ENCODE measurements around the gene SLC38A7.
"Not testable (repeated sequence)": the region's sequence is repeated elsewhere in the genome, so short reads cannot be mapped to it uniquely, and the experiment has no call there.

The SLC38A7 gene

GRCh38 chr16:58678269-58678668 is 6.3 kb downstream of the SLC38A7 start:
- DNase-seq (ENCODE audit: low read depth in 2 of 2), result no peak

GRCh38 chr16:58670946-58671583 is 13.5 kb downstream of the SLC38A7 start:
- no peak for DNase-seq (ENCODE audit: low read depth in 2 of 2)

- DNase-seq (ENCODE audit: low read depth in 2 of 2), result no peak
Measured at GRCh38 chr16:58670177-58670576, 14.4 kb downstream of the SLC38A7 start.

DNA sequence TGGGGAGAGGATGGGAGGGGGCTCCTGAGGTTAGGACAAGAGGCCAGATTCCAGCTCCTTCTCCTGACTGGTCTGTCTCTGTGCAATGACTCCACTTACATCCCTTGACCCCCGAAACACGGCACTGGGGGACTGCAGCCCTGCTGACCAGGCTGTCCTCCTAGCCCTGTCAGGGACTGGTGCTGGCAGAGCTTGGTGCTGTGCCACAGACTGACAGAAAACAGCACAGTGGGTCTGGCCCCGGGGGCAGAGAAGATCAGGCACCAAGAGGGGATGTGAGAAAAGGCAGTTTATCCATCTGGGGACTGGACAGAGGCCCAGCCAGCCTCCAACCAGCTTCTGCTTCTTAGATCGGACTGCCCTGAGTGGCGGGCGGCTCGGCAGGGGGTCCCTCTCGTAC is 19.4 kb downstream of the SLC38A7 start:
- no peak for DNase-seq (ENCODE audit: low read depth in 2 of 2)

- no peak for DNase-seq (ENCODE audit: low read depth in 2 of 2)
Measured at GRCh38 chr16:58661199-58661830, 23.3 kb downstream of the SLC38A7 start.

- DNase-seq (ENCODE audit: low read depth in 2 of 2), result not testable (repeated sequence)
Measured at GRCh38 chr16:58659911-58660310, 24.7 kb downstream of the SLC38A7 start.

- DNase-seq (ENCODE audit: low read depth in 2 of 2), result no peak
Measured at GRCh38 chr16:58658796-58659211, 25.8 kb downstream of the SLC38A7 start.

- no peak for DNase-seq (ENCODE audit: low read depth in 2 of 2)
Measured at GRCh38 chr16:58656899-58657298, 27.7 kb downstream of the SLC38A7 start.

- no peak for DNase-seq (ENCODE audit: low read depth in 2 of 2)
Measured at GRCh38 chr16:58655215-58655596, 29.4 kb downstream of the SLC38A7 start.

GRCh38 chr16:58654560-58655214 is 29.9 kb downstream of the SLC38A7 start:
- no peak for DNase-seq (ENCODE audit: low read depth in 2 of 2)

DNA sequence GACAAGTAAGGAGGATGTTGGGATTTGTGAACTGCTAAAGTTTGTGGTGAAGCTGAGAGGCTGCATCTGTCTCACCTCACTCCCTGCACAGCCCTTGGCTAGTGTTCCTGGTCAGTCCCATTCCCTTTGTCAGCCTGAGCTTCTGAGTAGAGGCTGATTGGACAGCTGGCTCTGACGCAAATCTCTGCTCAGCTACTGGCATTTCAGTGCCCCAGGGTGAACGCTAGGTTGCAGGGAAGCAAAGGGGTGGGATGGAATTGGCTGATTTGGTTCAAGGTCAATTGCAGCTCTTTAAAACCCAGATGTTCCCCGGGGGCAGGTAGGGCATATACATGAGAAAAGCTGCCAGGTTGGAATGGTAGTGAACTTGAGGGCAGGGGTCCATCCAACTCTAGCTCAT is 31.8 kb downstream of the SLC38A7 start:
- no peak for DNase-seq (ENCODE audit: low read depth in 2 of 2)

DNA sequence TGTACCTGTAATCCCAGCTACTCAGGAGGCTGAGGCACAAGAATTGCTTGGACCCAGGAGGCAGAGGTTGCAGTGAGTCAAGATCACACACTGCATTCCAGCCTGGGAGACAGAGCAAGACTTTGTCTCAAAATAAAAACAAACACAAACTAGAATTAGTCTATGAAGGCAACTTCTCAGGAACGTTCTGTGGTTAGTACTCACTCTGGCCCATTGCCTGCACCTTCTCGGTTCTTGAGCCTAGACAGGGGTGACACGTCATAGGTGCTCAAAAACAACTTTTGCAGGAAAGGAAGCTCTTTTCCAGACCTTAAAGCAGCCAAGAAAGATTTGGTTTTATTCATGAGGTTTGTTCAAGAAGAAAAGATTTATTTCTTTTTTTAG is 32.6 kb downstream of the SLC38A7 start:
- DNase-seq (ENCODE audit: low read depth in 2 of 2), result no peak

DNA sequence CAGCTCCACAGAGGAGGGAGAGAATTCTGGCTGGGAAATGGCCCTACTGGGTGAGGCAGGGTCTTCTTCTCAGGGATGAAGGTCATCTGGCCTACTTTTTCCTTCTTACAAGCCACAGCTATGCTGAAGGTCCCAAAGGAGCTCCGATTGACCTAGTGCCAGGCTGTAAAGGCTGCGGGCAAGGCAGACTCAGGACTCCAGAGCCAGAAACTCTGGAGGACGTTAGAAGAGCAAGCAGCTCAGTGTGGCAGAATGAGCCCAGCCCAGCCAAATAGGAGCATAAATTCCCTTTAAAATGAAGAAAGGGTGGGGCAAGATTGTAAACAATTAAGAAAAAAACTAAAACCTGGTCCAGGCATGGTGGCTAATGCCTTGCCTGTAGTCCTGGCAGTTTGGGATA is 34.9 kb downstream of the SLC38A7 start:
- no peak for DNase-seq (ENCODE audit: low read depth in 2 of 2)

DNA sequence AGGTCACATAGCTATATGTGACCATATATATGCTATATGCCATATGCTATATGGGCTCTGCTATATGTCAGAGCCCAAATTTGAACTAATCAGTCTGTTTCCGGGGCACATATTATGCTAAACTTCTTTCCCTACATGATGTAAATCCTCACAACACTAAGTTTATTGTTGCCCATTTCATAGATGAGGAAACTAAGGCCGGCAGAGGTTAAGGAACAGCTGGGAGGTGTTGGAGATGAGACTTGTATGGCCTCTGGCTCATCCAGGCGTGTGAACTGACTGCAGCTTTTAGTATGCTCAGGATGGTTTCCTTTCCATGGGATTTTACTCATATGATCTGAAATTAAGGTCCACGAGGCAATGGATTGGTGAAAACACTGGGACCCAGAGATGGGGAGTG is 37.5 kb downstream of the SLC38A7 start:
- DNase-seq (ENCODE audit: low read depth in 2 of 2), result no peak

DNA sequence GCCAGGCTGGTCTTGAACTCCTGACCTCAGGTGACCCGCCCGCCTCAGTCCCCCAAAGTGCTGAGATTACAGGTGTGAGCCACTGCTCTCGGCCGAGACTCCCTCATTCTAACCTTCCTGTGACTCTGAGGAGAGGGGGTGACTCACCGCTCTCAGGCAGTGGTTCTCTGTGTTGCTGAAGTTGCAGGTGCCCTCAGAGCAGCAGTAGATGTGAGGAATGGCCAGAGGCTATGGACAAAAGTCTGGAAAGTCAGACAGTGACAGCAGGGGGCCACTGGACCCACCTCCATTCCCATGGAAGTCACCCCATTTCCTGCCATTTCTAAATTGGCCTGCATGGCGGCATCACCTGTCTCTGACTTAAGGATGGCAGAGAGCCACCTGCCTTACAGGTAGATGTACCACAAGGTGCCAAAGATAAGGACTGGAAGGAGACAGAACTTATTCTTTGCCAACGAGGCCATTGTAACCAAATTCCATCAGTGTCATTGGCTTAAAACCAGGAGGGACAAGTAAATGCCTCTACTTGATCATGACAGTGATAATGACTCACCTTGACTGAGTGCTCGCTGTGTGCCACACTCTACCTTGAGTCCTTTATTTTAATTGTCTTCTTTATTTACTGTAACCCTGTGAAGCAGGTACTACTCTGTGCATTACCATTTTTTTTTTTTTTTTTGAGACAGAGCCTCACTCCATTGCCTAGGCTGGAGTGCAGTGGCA is 39.6 kb downstream of the SLC38A7 start:
- no peak for DNase-seq (ENCODE audit: low read depth in 2 of 2)

DNA sequence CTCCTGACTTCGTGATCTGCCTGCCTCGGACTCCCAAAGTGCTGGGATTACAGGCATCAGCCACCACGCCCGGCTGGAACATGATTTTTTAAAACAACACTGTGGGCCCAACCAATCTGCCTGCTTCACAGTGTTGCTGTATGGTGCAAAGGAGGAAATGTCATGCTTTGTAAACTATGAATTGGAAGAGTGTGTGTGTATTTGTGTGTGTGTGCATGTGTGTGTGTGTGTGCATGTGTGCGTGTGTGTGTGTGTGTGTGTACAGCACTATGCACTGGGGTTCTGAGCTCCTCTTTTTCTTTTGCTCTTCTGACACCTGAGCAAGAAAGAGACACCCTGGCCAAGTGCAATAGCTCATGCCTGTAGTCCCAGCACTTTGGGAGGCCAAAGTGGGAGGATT is 40.5 kb downstream of the SLC38A7 start:
- no peak for DNase-seq (ENCODE audit: low read depth in 2 of 2)

- DNase-seq (ENCODE audit: low read depth in 2 of 2), result no peak
Measured at GRCh38 chr16:58640949-58641348, 43.6 kb downstream of the SLC38A7 start.

DNA sequence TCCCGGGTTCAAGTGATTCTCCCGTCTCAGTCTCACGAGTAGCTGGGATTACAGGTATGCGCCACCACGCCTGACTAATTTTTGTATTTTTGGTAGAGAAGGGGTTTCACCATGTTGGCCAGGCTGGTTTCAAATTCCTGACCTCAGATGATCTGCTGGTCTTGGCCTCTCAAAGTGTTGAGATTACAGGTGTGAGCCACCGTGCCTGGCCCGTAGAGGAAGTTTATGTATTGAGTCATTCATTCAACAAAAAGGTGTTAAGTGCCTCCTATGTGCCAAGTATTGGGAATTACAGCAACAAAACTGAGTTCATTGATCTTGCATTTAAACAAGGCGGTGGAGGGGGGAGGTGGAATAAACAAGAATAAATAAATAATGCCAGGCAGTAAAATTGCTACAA is 44.7 kb downstream of the SLC38A7 start:
- no peak for DNase-seq (ENCODE audit: low read depth in 2 of 2)

DNA sequence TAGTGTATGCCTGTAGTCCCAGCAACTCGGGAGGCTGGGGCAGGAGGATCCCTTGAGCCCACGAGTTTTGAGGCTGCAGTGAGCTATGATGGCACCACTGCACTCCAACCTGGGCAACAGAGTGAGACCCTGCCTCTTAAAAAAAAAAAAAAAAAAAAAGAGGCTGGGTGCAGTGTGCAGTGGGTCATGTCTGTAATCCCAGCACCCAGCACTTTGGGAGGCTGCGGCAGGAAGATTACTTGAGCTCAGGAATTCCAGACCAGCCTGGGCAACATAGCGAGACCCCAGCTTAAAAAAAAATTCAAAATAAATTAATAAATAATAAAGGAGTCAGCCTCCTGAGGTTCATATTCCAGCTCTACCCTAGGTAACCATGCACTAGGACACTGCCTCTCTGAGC is 45.3 kb downstream of the SLC38A7 start:
- DNase-seq (ENCODE audit: low read depth in 2 of 2), result no peak

DNA sequence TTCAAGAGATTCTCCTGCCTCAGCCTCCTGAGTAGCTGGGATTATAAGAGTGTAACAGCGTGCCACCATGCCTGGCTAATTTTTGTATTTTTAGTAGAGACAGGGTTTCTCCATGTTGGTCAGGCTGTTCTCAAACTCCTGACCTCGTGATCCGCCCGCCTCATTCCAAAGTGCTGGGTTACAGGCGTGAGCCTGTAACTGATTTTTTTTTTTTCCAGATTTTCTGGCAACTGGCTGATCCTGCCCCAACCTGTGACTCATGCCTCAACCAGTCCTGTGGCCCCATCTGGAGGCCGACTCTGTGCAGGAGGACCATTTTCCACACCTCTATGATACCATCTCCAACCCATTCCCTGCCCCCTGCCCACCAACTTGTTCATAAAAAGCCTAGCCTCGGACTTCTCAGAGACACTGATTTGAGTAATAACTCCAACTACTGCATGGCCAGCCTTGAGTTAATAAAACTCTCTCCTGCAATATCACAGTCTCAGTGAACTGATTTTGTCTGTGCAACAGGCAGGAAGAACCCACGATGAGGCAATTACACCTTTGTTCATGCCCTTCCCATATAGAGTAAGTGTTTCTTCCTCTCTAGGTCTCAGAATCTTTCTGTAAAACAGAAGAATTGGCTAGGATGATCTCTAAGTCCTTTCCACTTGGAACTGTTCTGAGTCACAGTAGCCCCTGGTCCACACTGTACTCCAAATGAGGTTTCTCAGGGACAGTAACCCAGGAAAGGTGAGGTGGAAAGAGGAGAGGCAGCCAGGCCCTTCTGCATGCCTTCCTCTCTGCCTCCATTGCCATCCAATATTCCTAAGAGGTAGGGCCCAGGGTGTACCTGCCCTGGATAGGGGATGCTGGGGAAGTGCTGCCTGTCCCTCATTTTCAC is 46.2 kb downstream of the SLC38A7 start:
- no peak for DNase-seq (ENCODE audit: low read depth in 2 of 2)

- DNase-seq (ENCODE audit: low read depth in 2 of 2), result not testable (repeated sequence)
Measured at GRCh38 chr16:58637021-58637420, 47.5 kb downstream of the SLC38A7 start.

DNA sequence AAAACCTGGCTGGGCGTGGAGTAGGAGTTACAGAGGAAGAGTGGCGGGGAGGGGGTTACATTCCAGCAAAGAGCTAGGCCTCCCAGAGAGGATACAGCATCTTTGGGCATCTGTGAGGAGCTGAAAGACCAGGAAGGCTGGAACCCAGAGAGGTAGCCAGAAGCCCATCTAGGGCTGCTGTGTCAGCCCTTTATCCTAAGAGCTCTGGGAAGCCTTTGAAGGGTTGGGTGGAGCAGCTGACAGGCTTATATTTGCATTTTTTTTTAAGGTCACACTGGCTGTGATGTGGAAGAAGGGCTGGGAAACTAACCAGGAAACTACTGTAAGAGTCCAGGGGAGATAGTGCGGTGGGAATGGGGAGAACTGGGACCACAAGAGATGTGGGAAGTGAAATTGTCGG is 48.1 kb downstream of the SLC38A7 start:
- DNase-seq (ENCODE audit: low read depth in 2 of 2), result no peak

Data from stimulated activated CD4-positive, alpha-beta T cell treated with anti-CD3 and anti-CD28 coated beads, Interleukin-12 subunit alpha, Interleukin-12 subunit beta, amount 100 ng/mL, for 24 hours (primary cell).